ENCODE measurements around the gene ZDBF2.

GRCh38 chr2:206229642-206230041 lies 44.8 kb upstream of the ZDBF2 start:
- TF ChIP-seq, protein P1, sequence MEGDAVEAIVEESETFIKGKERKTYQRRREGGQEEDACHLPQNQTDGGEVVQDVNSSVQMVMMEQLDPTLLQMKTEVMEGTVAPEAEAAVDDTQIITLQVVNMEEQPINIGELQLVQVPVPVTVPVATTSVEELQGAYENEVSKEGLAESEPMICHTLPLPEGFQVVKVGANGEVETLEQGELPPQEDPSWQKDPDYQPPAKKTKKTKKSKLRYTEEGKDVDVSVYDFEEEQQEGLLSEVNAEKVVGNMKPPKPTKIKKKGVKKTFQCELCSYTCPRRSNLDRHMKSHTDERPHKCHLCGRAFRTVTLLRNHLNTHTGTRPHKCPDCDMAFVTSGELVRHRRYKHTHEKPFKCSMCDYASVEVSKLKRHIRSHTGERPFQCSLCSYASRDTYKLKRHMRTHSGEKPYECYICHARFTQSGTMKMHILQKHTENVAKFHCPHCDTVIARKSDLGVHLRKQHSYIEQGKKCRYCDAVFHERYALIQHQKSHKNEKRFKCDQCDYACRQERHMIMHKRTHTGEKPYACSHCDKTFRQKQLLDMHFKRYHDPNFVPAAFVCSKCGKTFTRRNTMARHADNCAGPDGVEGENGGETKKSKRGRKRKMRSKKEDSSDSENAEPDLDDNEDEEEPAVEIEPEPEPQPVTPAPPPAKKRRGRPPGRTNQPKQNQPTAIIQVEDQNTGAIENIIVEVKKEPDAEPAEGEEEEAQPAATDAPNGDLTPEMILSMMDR (IDR thresholded peaks at IDR 0.05; ENCODE audit: low read depth, low read length, poor library complexity, severe bottlenecking), result no peak
- TF ChIP-seq EZH2phosphoT487 (IDR thresholded peaks at IDR 0.05; ENCODE audit: borderline replicate concordance, low read length), result no peak

All from DOHH2 (cell line).